ENCODE data around the gene CSRP2. TPM values are rescaled to one million over a fixed set of nuclear protein-coding genes. Genes with fewer than 3 reads are reported as not detected.
A peak's percentile ranks its signal among the peaks of the same experiment; 100 is the strongest.

CSRP2 gene
- total and polyA plus RNA-seq, 9 donors = 7.8 to 64.5 (median 16.6) TPM

DNA sequence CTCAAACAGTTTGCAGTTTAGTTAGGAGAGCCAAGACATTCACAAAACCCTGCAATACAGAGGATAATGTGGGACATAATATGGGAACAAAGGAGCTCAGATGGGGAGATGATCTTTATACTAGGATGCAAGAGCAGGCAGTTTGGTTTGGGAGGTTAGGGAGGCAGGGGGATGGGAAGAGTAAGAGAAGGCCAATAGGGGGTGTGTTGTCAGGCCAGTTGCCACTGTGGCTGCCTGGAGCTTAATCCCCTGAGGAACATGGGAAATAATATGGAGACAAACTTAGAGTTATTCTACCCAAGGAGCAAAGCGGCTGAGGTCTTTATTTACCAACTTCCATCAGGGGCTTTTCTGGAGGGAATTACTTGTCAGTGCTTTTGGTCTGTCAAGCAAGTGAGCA is 10.0 kb upstream of the CSRP2 start:
- intact Hi-C loops (cut with DNase I) = no loop called here
- no peak for DNase-seq
- no peak for TF ChIP-seq EP300 (IDR thresholded peaks at IDR 0.05)
- TF ChIP-seq, protein P1, sequence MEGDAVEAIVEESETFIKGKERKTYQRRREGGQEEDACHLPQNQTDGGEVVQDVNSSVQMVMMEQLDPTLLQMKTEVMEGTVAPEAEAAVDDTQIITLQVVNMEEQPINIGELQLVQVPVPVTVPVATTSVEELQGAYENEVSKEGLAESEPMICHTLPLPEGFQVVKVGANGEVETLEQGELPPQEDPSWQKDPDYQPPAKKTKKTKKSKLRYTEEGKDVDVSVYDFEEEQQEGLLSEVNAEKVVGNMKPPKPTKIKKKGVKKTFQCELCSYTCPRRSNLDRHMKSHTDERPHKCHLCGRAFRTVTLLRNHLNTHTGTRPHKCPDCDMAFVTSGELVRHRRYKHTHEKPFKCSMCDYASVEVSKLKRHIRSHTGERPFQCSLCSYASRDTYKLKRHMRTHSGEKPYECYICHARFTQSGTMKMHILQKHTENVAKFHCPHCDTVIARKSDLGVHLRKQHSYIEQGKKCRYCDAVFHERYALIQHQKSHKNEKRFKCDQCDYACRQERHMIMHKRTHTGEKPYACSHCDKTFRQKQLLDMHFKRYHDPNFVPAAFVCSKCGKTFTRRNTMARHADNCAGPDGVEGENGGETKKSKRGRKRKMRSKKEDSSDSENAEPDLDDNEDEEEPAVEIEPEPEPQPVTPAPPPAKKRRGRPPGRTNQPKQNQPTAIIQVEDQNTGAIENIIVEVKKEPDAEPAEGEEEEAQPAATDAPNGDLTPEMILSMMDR (IDR thresholded peaks at IDR 0.05) = no peak
- no peak for TF ChIP-seq POLR2A (IDR thresholded peaks at IDR 0.05)
- H3K27ac ChIP-seq = no peak overlapping the region
- no peak overlapping the region for H3K4me3 ChIP-seq
- no peaks in the 10 kb centered on the region for H3K36me3 ChIP-seq
- no peaks in the 10 kb centered on the region for H3K27me3 ChIP-seq
- WGBS, 3 donors = 92 to 94% (median 94%) methylated on average over 1 of the region's 1 CpG
- H3K4me1 ChIP-seq (ENCODE audit: insufficient read depth) = no peaks in the 10 kb centered on the region
- no peaks in the 10 kb centered on the region for H3K9me3 ChIP-seq

- Histone ChIP-seq H3K27me3 (no peaks in the 10 kb centered on the region), H3K36me3 (no peaks in the 10 kb centered on the region), H3K4me3 (no peak overlapping the region), H3K4me1 (ENCODE audit: insufficient read depth) (no peaks in the 10 kb centered on the region), H3K9me3 (no peaks in the 10 kb centered on the region), H3K27ac (no peak overlapping the region)
- intact Hi-C loops (cut with DNase I) = no loop called here
- peak in 2 of 5 donors; percentile 25 to 27 for DNase-seq
- 29 to 35% (median 30%) methylated on average over 2 of the region's 2 CpGs for WGBS, 3 donors
- TF ChIP-seq POLR2A (IDR thresholded peaks at IDR 0.05) = no peak
- TF ChIP-seq, protein P1 (IDR thresholded peaks at IDR 0.05) = no peak
- no peak for TF ChIP-seq EP300 (IDR thresholded peaks at IDR 0.05)
Observed at GRCh38 chr12:76883811-76884210, 5.0 kb upstream of the CSRP2 start.

- H3K4me3 ChIP-seq = no peak overlapping the region
- no peak for DNase-seq
- 83 to 87% (median 86%) methylated on average over 6 of the region's 6 CpGs for WGBS, 3 donors
- intact Hi-C loops (cut with DNase I) = no loop called here
- no peaks in the 10 kb centered on the region for H3K27me3 ChIP-seq
- H3K27ac ChIP-seq = no peak overlapping the region
- no peaks in the 10 kb centered on the region for H3K4me1 ChIP-seq (ENCODE audit: insufficient read depth)
- TF ChIP-seq, protein P1 (IDR thresholded peaks at IDR 0.05) = no peak
- TF ChIP-seq EP300 (IDR thresholded peaks at IDR 0.05) (no peak), POLR2A (IDR thresholded peaks at IDR 0.05) (no peak)
- no peaks in the 10 kb centered on the region for H3K9me3 ChIP-seq
- no peaks in the 10 kb centered on the region for H3K36me3 ChIP-seq
Observed at GRCh38 chr12:76883151-76883550, 4.3 kb upstream of the CSRP2 start.

DNA sequence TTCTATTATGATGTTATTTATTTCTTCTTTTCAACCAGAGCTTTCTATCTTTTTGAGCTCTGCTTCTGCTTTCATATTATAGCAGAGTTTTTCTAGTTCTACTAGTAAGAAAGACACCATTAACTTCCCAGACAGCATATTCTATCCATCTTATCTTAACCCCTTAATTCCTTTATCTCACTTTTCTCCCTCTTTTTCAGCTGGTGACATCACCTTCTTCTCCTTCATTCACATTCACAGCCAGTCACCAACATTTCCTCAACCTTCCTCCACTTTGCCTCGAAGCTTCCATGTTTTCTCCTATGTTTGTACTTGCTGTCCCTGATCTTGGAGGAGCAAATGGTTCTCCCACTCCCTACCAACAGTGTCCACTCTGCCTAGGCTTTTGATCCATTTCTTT is 3.5 kb upstream of the CSRP2 start:
- WGBS, 3 donors = 81 to 95% (median 90%) methylated on average over 1 of the region's 1 CpG

More for the DNA sequence above, 3.5 kb upstream of the CSRP2 start:
- Histone ChIP-seq H3K27me3 (no peaks in the 10 kb centered on the region), H3K4me1 (ENCODE audit: insufficient read depth) (no peaks in the 10 kb centered on the region), H3K4me3 (no peak overlapping the region), H3K36me3 (no peaks in the 10 kb centered on the region), H3K9me3 (no peaks in the 10 kb centered on the region), H3K27ac (no peak overlapping the region)
- intact Hi-C loops (cut with DNase I) = no loop called here
- TF ChIP-seq, protein P1 (IDR thresholded peaks at IDR 0.05) = no peak
- TF ChIP-seq EP300 (IDR thresholded peaks at IDR 0.05) = no peak
- no peak for TF ChIP-seq POLR2A (IDR thresholded peaks at IDR 0.05)
- DNase-seq = no peak
